GM12874 (cell line): ENCODE results near the gene C1QBP.

Experiments used
- TF ChIP-seq, protein P1 (sequence below): IDR thresholded peaks from 2 replicates; pipeline ENCODE4 v1.5.1; 2011; ENCODE audit warnings: low read depth, mild to moderate bottlenecking, control low read depth, low read length, moderate library complexity; ENCODE audit not compliant: insufficient read depth

Gene C1QBP

DNA sequence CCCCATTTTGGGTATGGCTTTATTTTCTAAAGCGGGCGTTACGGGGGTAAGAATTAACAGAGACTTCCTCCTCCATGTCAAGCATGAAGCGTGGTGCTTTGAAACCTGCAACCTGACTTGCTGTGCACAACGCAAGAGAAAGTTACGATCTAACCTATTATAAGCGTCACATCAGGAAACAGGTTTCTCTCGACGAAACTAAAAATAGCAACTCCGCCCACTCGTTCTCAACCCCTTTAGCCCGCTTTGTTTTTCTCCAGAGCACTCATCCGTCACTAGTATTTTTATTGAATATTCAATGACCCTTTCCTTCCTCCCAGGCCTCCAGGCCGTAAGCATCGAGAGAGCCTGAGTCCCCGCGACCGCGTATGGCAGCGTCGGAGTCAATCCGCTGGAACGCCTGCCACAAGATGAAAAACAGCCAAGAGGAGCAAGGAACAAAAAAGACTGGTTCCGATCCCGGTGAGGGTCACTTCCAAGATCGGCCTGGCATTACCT lies 20.0 kb downstream of the C1QBP start:
- TF ChIP-seq, protein P1, sequence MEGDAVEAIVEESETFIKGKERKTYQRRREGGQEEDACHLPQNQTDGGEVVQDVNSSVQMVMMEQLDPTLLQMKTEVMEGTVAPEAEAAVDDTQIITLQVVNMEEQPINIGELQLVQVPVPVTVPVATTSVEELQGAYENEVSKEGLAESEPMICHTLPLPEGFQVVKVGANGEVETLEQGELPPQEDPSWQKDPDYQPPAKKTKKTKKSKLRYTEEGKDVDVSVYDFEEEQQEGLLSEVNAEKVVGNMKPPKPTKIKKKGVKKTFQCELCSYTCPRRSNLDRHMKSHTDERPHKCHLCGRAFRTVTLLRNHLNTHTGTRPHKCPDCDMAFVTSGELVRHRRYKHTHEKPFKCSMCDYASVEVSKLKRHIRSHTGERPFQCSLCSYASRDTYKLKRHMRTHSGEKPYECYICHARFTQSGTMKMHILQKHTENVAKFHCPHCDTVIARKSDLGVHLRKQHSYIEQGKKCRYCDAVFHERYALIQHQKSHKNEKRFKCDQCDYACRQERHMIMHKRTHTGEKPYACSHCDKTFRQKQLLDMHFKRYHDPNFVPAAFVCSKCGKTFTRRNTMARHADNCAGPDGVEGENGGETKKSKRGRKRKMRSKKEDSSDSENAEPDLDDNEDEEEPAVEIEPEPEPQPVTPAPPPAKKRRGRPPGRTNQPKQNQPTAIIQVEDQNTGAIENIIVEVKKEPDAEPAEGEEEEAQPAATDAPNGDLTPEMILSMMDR, result no peak

DNA sequence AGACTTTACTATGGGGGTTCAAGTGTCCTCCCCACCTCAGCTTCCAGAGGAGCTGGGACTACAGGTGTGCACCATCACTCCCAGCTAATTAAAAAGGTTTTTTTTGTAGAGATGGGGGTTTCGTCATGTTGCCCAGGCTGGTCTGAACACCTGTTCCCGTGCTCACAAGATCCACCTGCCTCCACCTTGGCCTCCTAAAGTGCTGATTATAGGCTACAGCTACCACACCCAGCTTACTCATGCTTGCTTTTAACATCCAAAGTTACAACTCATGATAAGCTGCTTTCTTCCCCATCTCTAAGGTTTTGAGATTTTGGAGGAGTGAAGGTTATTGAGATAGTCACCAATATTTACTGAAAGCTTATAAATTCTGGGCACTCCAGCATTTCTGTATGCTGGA lies 22.1 kb downstream of the C1QBP start:
- TF ChIP-seq, protein P1, result no peak

DNA sequence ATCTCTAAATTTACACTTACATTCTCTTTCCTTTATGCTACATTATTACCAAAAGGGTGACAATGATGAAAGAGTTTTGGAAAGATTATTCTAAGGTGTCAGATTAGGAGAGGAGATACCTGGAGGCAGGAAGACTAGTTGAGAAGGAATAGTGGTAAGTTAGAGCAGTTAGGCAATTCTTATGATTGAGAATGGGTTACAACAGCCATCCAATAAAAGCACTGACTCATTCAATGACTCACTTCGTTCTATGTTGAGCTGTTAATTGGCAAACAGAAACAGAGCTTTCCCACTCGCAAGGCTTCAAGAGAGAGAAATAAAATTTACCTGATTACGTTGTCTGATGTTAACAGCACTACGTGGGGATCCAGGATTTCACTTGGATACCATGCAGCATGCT lies 25.3 kb downstream of the C1QBP start:
- TF ChIP-seq, protein P1, result no peak

DNA sequence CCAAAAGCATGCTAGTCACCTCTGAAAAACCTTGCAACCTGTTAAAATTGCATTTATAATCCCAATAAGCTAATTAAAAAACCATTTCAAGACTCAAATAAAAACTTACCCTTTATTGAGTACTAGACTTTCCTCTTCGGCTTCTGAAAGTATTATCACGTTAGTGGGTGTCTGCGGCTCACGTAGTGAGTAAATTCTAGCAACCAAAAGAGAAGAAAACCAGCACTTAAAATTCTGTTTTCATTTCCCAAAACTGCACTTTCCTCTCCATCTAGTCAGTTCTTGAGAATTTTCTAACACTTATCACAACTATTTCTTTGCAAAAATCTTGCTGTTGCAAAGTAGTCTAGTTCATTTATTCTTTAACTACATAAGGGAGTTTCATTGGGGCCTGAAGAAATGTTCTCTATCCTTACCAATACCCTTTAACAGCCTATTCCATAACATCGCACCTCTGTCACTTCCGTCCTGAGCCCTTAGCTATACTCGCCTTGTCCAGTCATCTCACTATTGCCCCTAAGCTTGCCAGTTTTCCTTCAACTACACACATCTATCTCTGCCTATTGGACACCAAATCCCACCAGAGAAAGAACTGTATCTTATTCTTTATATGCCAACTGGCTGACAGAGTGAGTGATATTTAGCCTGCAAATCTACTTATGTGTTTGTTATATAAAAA lies 28.2 kb downstream of the C1QBP start:
- TF ChIP-seq, protein P1, result no peak

DNA sequence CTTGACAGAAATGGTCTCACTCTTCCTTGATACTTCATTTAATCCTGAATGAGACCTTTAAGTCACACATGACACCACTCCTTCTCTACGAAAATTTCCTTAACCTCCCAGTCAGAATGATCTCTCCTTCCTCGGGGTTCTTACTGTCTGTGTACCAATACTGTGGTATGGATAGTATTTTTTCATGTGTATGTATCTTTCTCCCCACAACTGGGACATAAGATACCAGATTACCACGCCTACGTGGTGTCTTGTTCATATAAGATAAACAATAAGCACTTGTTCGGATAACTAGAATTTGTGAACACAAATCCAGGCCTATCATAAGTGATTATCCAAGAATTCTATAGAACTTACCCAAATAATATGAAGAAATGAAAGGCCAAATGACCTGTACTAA lies 30.8 kb downstream of the C1QBP start:
- TF ChIP-seq, protein P1, result no peak

DNA sequence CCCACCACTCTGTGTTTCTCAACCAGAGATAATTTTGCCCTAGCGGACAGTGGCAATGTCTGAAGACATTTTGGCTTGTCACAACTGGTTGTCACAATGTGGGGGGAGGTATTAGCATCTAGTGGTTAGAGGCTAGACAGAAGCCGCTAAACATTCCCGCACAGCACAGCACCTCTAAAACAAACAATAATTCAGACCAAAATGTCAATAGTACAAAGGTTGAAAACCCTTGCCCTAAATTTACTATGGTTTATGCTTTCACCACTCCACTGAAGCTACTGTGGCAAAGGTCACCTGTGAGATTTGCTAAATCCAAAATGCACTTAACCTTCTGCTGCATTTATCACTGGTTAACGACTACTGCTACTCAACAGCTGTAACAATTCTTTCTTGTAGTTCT lies 33.6 kb downstream of the C1QBP start:
- TF ChIP-seq, protein P1, result no peak

DNA sequence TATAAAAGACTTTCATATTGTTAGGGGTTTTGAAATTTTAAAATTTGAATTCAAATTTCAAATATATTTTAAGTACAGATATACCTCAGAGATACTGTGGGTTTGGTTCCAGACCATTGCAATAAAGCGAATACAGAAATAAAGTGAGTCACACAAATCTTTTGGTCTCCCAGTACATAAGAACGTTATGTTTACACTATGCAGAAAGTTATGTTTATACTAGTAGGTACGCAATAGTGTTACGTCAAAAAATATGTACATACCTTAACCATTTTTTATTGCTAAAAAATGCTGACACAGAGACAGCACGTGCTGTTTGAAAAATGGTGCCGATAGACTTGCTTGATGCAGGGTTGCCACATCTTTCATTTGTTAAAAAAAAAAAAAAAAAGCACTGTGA lies 39.2 kb downstream of the C1QBP start:
- TF ChIP-seq, protein P1, result no peak

DNA sequence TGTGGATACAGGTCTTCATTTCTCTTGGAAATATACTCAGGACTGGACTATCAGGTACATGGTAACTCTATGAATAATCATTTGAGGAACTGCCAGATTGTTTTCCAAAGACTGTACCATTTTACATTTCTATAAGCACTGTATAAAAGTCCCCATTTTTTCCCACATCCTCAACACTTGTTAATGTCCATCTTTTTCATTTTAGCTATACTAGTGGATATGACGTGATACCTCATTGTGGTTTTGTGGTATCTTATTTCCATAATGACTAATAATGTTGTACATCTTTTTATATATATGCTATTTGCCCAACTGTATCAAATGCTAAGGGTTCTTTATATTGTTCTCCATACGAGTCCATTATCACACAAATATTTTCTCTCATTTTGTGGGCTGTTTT lies 42.3 kb downstream of the C1QBP start:
- TF ChIP-seq, protein P1, result no peak
